Breast epithelium (tissue), 3 donors: ENCODE data around the gene ITIH2.

Experiments
- POLR2A ChIP-seq: fragments of 450-650 bp; IDR thresholded peaks from one replicate; pipeline ENCODE4 v1.6.1; 2016; ENCODE audit warnings: antibody characterized with exemption, mild to moderate bottlenecking, moderate library complexity
- POLR2AphosphoS5 ChIP-seq, 3 donors: sonication (generic); formaldehyde crosslinking; IDR thresholded peaks; one replicate each; pipeline ENCODE4 v1.6.1; 2017; ENCODE audit warnings: antibody characterized with exemption in 3 of 3
- TF ChIP-seq, protein P1 (sequence below), 3 donors: fragments of 450-650 bp; IDR thresholded peaks; one replicate each; pipeline ENCODE4 v1.5.1; 2016 to 2017; ENCODE audit warnings: antibody characterized with exemption in 3 of 3, mild to moderate bottlenecking in 3 of 3, moderate library complexity in 3 of 3

DNA sequence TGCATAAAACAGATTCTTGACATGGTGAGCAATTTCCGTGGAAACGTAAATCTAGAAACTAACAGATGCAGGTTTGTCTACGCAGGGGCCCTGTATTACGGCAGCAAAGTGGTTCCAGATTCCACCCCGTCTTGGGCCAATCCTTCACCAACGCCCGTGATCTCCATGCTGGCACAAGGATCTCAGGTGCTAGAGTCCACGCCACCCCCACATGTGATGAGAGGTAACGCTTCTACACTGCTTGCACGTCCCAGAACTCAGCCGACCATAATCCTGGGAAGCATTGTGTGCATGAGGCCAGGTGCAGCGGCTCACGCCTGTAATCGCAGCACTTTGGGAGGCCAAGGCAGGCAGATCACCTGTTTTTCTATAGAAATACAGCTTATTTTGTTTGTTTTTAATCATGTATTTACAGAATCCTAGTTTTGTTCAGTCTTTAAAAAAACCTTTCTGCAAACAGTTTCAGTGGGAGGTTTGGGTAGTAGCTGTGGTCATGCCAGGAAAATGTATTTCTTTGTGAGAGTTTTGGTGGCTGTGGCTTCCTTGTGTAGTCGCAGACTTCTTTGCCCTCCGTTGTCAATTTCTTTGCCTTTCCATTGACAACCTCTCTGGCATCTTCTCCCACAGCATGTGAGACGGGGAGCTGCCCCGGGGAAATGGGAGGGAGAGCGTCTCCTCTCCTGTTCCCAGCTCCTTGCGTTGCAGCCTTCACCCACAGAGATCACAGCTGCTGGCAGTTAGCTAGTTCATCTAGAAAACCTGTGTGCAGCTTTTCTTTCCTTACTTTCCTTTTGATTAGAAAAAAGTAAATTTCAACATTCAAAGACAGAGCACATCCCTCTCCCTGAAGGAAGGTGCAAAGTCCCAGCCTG is 35.7 kb downstream of the ITIH2 start:
- TF ChIP-seq, protein P1, sequence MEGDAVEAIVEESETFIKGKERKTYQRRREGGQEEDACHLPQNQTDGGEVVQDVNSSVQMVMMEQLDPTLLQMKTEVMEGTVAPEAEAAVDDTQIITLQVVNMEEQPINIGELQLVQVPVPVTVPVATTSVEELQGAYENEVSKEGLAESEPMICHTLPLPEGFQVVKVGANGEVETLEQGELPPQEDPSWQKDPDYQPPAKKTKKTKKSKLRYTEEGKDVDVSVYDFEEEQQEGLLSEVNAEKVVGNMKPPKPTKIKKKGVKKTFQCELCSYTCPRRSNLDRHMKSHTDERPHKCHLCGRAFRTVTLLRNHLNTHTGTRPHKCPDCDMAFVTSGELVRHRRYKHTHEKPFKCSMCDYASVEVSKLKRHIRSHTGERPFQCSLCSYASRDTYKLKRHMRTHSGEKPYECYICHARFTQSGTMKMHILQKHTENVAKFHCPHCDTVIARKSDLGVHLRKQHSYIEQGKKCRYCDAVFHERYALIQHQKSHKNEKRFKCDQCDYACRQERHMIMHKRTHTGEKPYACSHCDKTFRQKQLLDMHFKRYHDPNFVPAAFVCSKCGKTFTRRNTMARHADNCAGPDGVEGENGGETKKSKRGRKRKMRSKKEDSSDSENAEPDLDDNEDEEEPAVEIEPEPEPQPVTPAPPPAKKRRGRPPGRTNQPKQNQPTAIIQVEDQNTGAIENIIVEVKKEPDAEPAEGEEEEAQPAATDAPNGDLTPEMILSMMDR (IDR thresholded peaks at IDR 0.05), result no peak
- no peak for TF ChIP-seq POLR2A
- TF ChIP-seq POLR2AphosphoS5 (IDR thresholded peaks at IDR 0.05), result no peak
